Measurements from ENCODE around the gene SLC35G1. TPM values are rescaled to one million over a fixed set of nuclear protein-coding genes. Genes with fewer than 3 reads are reported as not detected.
A peak's percentile ranks its signal among the peaks of the same experiment; 100 is the strongest.

SLC35G1 gene
- total and polyA plus RNA-seq, 9 donors: 2.9 to 6.1 (median 4.5) TPM

- Histone ChIP-seq H3K4me1 (ENCODE audit: control insufficient read depth, insufficient read depth, low read length) (no peaks in the 10 kb centered on the region), H3K27me3 (ENCODE audit: control insufficient read depth, insufficient read depth, low read length) (no peaks in the 10 kb centered on the region), H3K27ac (ENCODE audit: low read length) (no peak overlapping the region), H3K9me3 (replicated peaks; ENCODE audit: control insufficient read depth, low read depth, low read length) (no peaks in the 10 kb centered on the region), H3K36me3 (ENCODE audit: control insufficient read depth, insufficient read depth, low read length) (no peaks in the 10 kb centered on the region), H3K4me3 (ENCODE audit: low read length) (no peak overlapping the region)
- no peak for DNase-seq
Measured at GRCh38 chr10:93876381-93876780, 17.4 kb upstream of the SLC35G1 start.

- H3K36me3 ChIP-seq (ENCODE audit: control insufficient read depth, insufficient read depth, low read length): no peaks in the 10 kb centered on the region
- H3K27ac ChIP-seq (ENCODE audit: low read length): no peak overlapping the region
- H3K9me3 ChIP-seq (replicated peaks; ENCODE audit: control insufficient read depth, low read depth, low read length): no peaks in the 10 kb centered on the region
- H3K4me3 ChIP-seq (ENCODE audit: low read length): no peak overlapping the region
- H3K4me1 ChIP-seq (ENCODE audit: control insufficient read depth, insufficient read depth, low read length): no peaks in the 10 kb centered on the region
- H3K27me3 ChIP-seq (ENCODE audit: control insufficient read depth, insufficient read depth, low read length): no peaks in the 10 kb centered on the region
- no peak for DNase-seq
Measured at GRCh38 chr10:93879273-93879672, 14.5 kb upstream of the SLC35G1 start.

- H3K27ac ChIP-seq (ENCODE audit: low read length): no peak overlapping the region
- no peaks in the 10 kb centered on the region for H3K36me3 ChIP-seq (ENCODE audit: control insufficient read depth, insufficient read depth, low read length)
- peak overlapping the region; percentile 52 for H3K4me3 ChIP-seq (ENCODE audit: low read length)
- peaks cover 4% of the 10 kb centered on the region for H3K27me3 ChIP-seq (ENCODE audit: control insufficient read depth, insufficient read depth, low read length)
- peaks cover 13% of the 10 kb centered on the region for H3K4me1 ChIP-seq (ENCODE audit: control insufficient read depth, insufficient read depth, low read length)
- H3K9me3 ChIP-seq (replicated peaks; ENCODE audit: control insufficient read depth, low read depth, low read length): no peaks in the 10 kb centered on the region
- no peak for DNase-seq
- WGBS (ENCODE audit: insufficient coverage): 20% methylated on average over 20 of the region's 22 CpGs
Measured at GRCh38 chr10:93894516-93895378, 969 bp downstream of the SLC35G1 start.

DNA sequence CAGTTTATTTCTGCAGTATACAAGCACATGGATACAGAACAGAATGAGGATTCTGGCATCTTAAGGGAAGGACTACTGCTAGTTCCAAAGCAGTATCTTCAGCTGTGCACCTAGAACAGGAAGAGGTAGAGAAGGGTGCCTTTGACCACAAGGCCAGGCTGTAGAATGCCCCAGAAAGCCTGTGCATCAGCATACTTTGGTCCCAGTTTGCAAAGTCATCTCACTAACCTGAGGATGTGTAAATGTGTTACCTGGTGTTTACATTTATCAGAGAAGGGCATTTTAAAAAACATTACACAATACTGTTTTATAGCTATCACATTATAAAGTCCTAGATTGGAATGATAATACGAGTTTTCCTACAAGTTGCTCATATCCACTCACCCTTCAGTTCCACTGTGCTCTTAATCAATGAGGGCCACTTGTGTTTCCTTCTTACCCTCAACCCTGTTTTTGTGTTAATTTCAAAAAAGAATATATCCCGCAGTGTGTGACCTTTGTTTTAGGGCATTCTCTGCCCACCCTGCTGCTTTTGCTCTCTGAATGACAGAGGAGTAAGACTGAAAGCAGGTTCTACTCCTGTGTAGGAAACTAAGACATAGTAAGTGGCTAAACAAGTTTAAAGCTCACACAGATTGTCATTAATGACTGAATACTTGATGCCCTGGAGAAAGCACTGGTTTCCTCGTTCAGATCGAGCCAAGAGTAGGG, 3.4 kb downstream of the SLC35G1 start:
- H3K9me3 ChIP-seq (replicated peaks; ENCODE audit: control insufficient read depth, low read depth, low read length): no peaks in the 10 kb centered on the region
- WGBS (ENCODE audit: insufficient coverage): no CpG with 5 or more reads among the region's 4 CpGs
- H3K4me1 ChIP-seq (ENCODE audit: control insufficient read depth, insufficient read depth, low read length): peaks cover 13% of the 10 kb centered on the region
- no peaks in the 10 kb centered on the region for H3K36me3 ChIP-seq (ENCODE audit: control insufficient read depth, insufficient read depth, low read length)
- DNase-seq: no peak
- H3K4me3 ChIP-seq (ENCODE audit: low read length): no peak overlapping the region
- peaks cover 2% of the 10 kb centered on the region for H3K27me3 ChIP-seq (ENCODE audit: control insufficient read depth, insufficient read depth, low read length)
- no peak overlapping the region for H3K27ac ChIP-seq (ENCODE audit: low read length)

DNA sequence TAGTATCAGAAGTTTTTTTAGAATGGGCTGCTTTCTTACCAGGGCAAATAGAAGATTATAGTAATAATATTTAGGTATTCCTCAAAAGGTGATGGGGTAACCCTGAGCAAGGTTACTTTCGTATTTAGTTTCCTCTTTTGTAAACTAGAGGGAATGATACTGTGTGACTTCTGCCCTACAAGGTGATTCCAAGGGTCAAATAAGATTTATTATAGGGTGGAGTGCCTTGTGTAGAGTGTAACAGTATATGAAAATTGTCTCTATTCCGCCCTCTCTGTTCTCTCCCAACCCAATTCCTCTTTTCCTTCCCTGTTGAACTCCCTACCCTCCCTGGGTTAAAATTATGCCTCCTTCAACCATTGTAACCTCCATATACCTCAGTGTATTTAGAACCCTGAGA, 5.3 kb downstream of the SLC35G1 start:
- no peak overlapping the region for H3K4me3 ChIP-seq (ENCODE audit: low read length)
- H3K9me3 ChIP-seq (replicated peaks; ENCODE audit: control insufficient read depth, low read depth, low read length): no peaks in the 10 kb centered on the region
- DNase-seq: no peak
- H3K27me3 ChIP-seq (ENCODE audit: control insufficient read depth, insufficient read depth, low read length): peaks cover 2% of the 10 kb centered on the region
- H3K36me3 ChIP-seq (ENCODE audit: control insufficient read depth, insufficient read depth, low read length): no peaks in the 10 kb centered on the region
- H3K4me1 ChIP-seq (ENCODE audit: control insufficient read depth, insufficient read depth, low read length): peaks cover 10% of the 10 kb centered on the region
- WGBS (ENCODE audit: insufficient coverage): 60% methylated on average over 1 of the region's 2 CpGs
- H3K27ac ChIP-seq (ENCODE audit: low read length): no peak overlapping the region

DNA sequence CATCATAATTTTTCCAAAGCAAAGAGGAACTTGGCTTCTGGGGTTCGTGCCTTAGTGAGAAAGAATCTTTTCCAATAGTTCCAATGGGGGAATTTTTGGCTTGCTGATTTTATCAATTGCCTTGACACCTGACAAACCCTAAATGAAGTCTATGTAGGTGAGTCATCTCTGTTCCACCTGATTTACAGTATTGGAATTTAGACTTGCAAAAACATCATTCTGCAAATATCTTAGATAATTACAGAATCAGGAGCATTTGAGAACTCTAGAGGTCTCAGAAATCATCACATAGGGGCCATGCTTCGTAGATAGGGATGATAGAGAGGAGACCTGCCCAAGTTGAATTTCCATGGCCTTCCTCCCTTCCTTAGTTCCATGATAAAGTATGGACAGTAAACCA, 9.3 kb downstream of the SLC35G1 start:
- DNase-seq: no peak
- H3K4me1 ChIP-seq (ENCODE audit: control insufficient read depth, insufficient read depth, low read length): no peaks in the 10 kb centered on the region
- H3K36me3 ChIP-seq (ENCODE audit: control insufficient read depth, insufficient read depth, low read length): peaks cover 2% of the 10 kb centered on the region
- H3K4me3 ChIP-seq (ENCODE audit: low read length): no peak overlapping the region
- H3K27ac ChIP-seq (ENCODE audit: low read length): no peak overlapping the region
- no peaks in the 10 kb centered on the region for H3K27me3 ChIP-seq (ENCODE audit: control insufficient read depth, insufficient read depth, low read length)
- no peaks in the 10 kb centered on the region for H3K9me3 ChIP-seq (replicated peaks; ENCODE audit: control insufficient read depth, low read depth, low read length)
- no CpG with 5 or more reads among the region's 2 CpGs for WGBS (ENCODE audit: insufficient coverage)

GRCh38 chr10:93904901-93905300, 11.1 kb downstream of the SLC35G1 start:
- no peaks in the 10 kb centered on the region for H3K4me1 ChIP-seq (ENCODE audit: control insufficient read depth, insufficient read depth, low read length)
- no peak overlapping the region for H3K27ac ChIP-seq (ENCODE audit: low read length)
- no peaks in the 10 kb centered on the region for H3K27me3 ChIP-seq (ENCODE audit: control insufficient read depth, insufficient read depth, low read length)
- DNase-seq: no peak
- H3K9me3 ChIP-seq (replicated peaks; ENCODE audit: control insufficient read depth, low read depth, low read length): no peaks in the 10 kb centered on the region
- peaks cover 8% of the 10 kb centered on the region for H3K36me3 ChIP-seq (ENCODE audit: control insufficient read depth, insufficient read depth, low read length)
- no peak overlapping the region for H3K4me3 ChIP-seq (ENCODE audit: low read length)
- 93% methylated on average over 3 of the region's 5 CpGs for WGBS (ENCODE audit: insufficient coverage)

DNA sequence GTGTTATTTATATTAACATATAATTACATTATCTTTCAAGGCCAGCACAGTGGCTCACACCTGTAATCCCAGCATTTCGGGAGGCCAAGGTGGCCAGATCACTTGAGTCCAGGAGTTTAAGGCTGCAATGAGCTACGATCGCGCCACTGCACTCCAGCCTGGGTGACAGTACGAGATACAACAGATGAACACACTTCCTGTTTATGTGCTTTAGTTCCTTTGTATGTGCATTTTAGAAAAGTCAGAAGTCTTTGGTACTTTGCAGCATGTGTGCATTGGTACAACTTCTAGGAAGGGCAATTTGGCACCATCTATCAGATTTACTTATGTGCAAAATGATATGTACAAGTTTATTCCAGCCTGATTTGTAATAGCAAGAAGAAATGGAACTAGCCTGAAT, 13.3 kb downstream of the SLC35G1 start:
- H3K9me3 ChIP-seq (replicated peaks; ENCODE audit: control insufficient read depth, low read depth, low read length): no peaks in the 10 kb centered on the region
- H3K27me3 ChIP-seq (ENCODE audit: control insufficient read depth, insufficient read depth, low read length): no peaks in the 10 kb centered on the region
- WGBS (ENCODE audit: insufficient coverage): 96% methylated on average over 4 of the region's 5 CpGs
- no peaks in the 10 kb centered on the region for H3K4me1 ChIP-seq (ENCODE audit: control insufficient read depth, insufficient read depth, low read length)
- DNase-seq: no peak
- H3K4me3 ChIP-seq (ENCODE audit: low read length): no peak overlapping the region
- peaks cover 8% of the 10 kb centered on the region for H3K36me3 ChIP-seq (ENCODE audit: control insufficient read depth, insufficient read depth, low read length)
- no peak overlapping the region for H3K27ac ChIP-seq (ENCODE audit: low read length)

DNA sequence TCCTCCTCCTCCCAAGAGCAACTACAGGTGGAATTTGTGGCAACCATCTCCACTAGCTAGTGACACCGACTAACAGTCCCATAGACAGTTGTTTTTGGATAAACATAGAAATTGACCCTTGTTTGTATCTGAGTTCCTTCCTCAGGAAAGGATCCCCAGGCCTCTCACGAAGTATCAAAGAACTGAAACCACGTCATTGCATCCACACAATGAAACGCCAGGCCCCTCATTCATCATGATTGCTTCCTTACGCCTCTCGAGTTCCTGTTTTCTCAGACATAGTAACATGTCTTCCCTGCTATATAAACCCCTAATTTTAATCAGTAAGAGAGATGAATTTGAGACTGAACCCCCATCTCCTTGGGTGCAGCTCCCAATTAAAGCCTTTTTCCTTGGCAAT, 18.1 kb downstream of the SLC35G1 start:
- H3K4me1 ChIP-seq (ENCODE audit: control insufficient read depth, insufficient read depth, low read length): peaks cover 1% of the 10 kb centered on the region
- no peak overlapping the region for H3K4me3 ChIP-seq (ENCODE audit: low read length)
- peaks cover 8% of the 10 kb centered on the region for H3K36me3 ChIP-seq (ENCODE audit: control insufficient read depth, insufficient read depth, low read length)
- 72% methylated on average over 3 of the region's 6 CpGs for WGBS (ENCODE audit: insufficient coverage)
- H3K27ac ChIP-seq (ENCODE audit: low read length): no peak overlapping the region
- DNase-seq: no peak
- H3K9me3 ChIP-seq (replicated peaks; ENCODE audit: control insufficient read depth, low read depth, low read length): no peaks in the 10 kb centered on the region
- no peaks in the 10 kb centered on the region for H3K27me3 ChIP-seq (ENCODE audit: control insufficient read depth, insufficient read depth, low read length)

DNA sequence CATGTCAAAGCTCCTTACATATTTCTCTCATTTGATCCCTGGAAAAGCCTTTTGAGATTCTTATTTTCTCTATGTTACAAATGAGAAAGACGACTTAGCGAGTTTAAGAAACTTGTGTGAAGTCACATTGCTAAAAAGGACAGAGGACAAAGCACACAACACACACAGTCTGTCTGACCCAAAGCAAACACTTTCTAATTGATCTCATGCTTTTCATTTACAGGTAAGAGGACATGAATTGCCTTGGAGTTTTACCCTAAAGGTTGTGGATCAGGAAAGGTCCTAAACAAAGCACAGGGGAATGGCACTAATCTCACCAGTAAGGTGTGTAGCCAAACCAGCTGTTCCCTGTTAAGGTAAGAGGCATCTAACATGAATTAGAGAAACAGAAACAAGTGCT, 18.7 kb downstream of the SLC35G1 start:
- Histone ChIP-seq H3K27me3 (ENCODE audit: control insufficient read depth, insufficient read depth, low read length) (no peaks in the 10 kb centered on the region), H3K27ac (ENCODE audit: low read length) (no peak overlapping the region), H3K9me3 (replicated peaks; ENCODE audit: control insufficient read depth, low read depth, low read length) (no peaks in the 10 kb centered on the region), H3K36me3 (ENCODE audit: control insufficient read depth, insufficient read depth, low read length) (peaks cover 8% of the 10 kb centered on the region), H3K4me3 (ENCODE audit: low read length) (no peak overlapping the region), H3K4me1 (ENCODE audit: control insufficient read depth, insufficient read depth, low read length) (peaks cover 5% of the 10 kb centered on the region)
- WGBS (ENCODE audit: insufficient coverage): no CpG with 5 or more reads among the region's 2 CpGs
- no peak for DNase-seq
